GM23338 (cell line): ENCODE measurements around the gene REEP6. TPM values are rescaled to one million over a fixed set of nuclear protein-coding genes. Genes with fewer than 3 reads are reported as not detected.

Source experiments
- ATAC-seq: fragments of 200-7000 bp; cut with Tn5 transposase; 3 replicates; pipeline ENCODE4 v1.9.1; 2020
- DNase-seq: peaks from one replicate; pipeline ENCODE4 v3.0.0-alpha.2; 2015; ENCODE audit warnings: low spot score
- H2AFZ ChIP-seq: fragments of 200-600 bp; sonication (generic); 2 replicates; pipeline ENCODE4 v1.8.0; 2016; ENCODE audit warnings: antibody characterized with exemption, mild to moderate bottlenecking, moderate library complexity
- H3F3A ChIP-seq: fragments of 200-600 bp; sonication (generic); replicated peaks from 2 replicates; pipeline ENCODE4 v1.8.0; 2017; ENCODE audit warnings: antibody characterized with exemption, mixed run types, low read depth
- H3K27ac ChIP-seq: fragments of 200-600 bp; sonication (generic); 2 replicates; pipeline ENCODE4 v1.6.1; 2016; ENCODE audit warnings: low read depth
- H3K27me3 ChIP-seq: fragments of 200-600 bp; sonication (generic); 2 replicates; pipeline ENCODE4 v1.8.0; 2016; ENCODE audit warnings: mild to moderate bottlenecking, mixed run types, moderate library complexity; ENCODE audit not compliant: insufficient read depth
- H3K36me3 ChIP-seq: fragments of 200-600 bp; sonication (generic); 2 replicates; pipeline ENCODE4 v1.8.0; 2016; ENCODE audit warnings: mild to moderate bottlenecking; ENCODE audit not compliant: insufficient read depth
- H3K4me1 ChIP-seq: fragments of 200-600 bp; sonication (generic); 2 replicates; pipeline ENCODE4 v1.8.0; 2016; ENCODE audit warnings: mild to moderate bottlenecking, moderate library complexity; ENCODE audit not compliant: insufficient read depth
- H3K4me2 ChIP-seq: fragments of 200-600 bp; sonication (generic); 2 replicates; pipeline ENCODE4 v1.7.1; 2017; ENCODE audit warnings: mixed run types
- H3K4me3 ChIP-seq: fragments of 200-600 bp; sonication (generic); 2 replicates; pipeline ENCODE4 v1.6.1; 2016; ENCODE audit warnings: mixed run types
- H3K79me2 ChIP-seq: fragments of 200-600 bp; sonication (generic); replicated peaks from 2 replicates; pipeline ENCODE4 v1.8.0; 2017; ENCODE audit warnings: mild to moderate bottlenecking; ENCODE audit not compliant: insufficient read depth
- H3K9me2 ChIP-seq: fragments of 200-600 bp; sonication (generic); 2 replicates; pipeline ENCODE4 v1.8.0; 2017; ENCODE audit not compliant: insufficient read depth
- H4K20me1 ChIP-seq: fragments of 200-600 bp; sonication (generic); replicated peaks from 2 replicates; pipeline ENCODE4 v1.8.0; 2017; ENCODE audit warnings: mild to moderate bottlenecking; ENCODE audit not compliant: insufficient read depth
- H3K27ac Mint-ChIP-seq: 2 replicates; pipeline ENCODE4 v1.8.0; 2020; ENCODE audit warnings: inconsistent platforms, mild to moderate bottlenecking, moderate library complexity, mixed read lengths
- H3K27me3 Mint-ChIP-seq: 3 replicates; pipeline ENCODE4 v1.8.0; 2022; ENCODE audit warnings: low read depth, mild to moderate bottlenecking, moderate library complexity, mixed read lengths, inconsistent platforms; ENCODE audit not compliant: insufficient read depth, poor library complexity
- H3K36me3 Mint-ChIP-seq: 3 replicates; pipeline ENCODE4 v1.8.0; 2021; ENCODE audit warnings: low read depth, mild to moderate bottlenecking, inconsistent platforms, moderate library complexity, mixed read lengths
- H3K4me1 Mint-ChIP-seq: 3 replicates; pipeline ENCODE4 v1.8.0; 2020; ENCODE audit warnings: mild to moderate bottlenecking, inconsistent platforms, mixed read lengths
- H3K4me3 Mint-ChIP-seq: 3 replicates; pipeline ENCODE4 v1.8.0; 2021; ENCODE audit warnings: moderate library complexity, mild to moderate bottlenecking, inconsistent platforms, mixed read lengths
- H3K9me3 Mint-ChIP-seq: 3 replicates; pipeline ENCODE4 v1.8.0; 2020; ENCODE audit warnings: moderate library complexity, mild to moderate bottlenecking, inconsistent platforms, mixed read lengths
- CREB1 ChIP-seq: fragments of 250-450 bp; sonication (Bioruptor Pico); IDR thresholded peaks from 2 replicates; pipeline ENCODE4 v1.5.0; 2020; ENCODE audit warnings: low read depth, mild to moderate bottlenecking, moderate library complexity
- CTCF ChIP-seq, 2 experiments: fragments of 200-600 bp in 1 of 2; sonication (generic) in 1 of 2; conservative IDR thresholded peaks; 2 replicates each; pipeline versions ENCODE4 v1.5.1 to v1.6.1; 2016 to 2017; ENCODE audit warnings: antibody characterized with exemption in 2 of 2, low read depth in 2 of 2, mild to moderate bottlenecking in 2 of 2, moderate library complexity in 1 of 2
- ETS1 ChIP-seq: IDR thresholded peaks from 2 replicates; pipeline ENCODE4 v1.6.1; 2016; ENCODE audit warnings: antibody characterized with exemption
- EZH2 ChIP-seq: fragments of 200-600 bp; sonication (generic); IDR thresholded peaks from one replicate; pipeline ENCODE4 v1.8.0; 2017; ENCODE audit warnings: antibody characterized with exemption, mild to moderate bottlenecking, low read depth; ENCODE audit not compliant: unreplicated experiment
- EZH2phosphoT487 ChIP-seq: fragments of 200-600 bp; sonication (generic); IDR thresholded peaks from one replicate; pipeline ENCODE4 v1.8.1; 2018; ENCODE audit warnings: antibody characterized with exemption; ENCODE audit not compliant: unreplicated experiment
- JUNB ChIP-seq: IDR thresholded peaks from one replicate; pipeline ENCODE4 v1.6.1; 2016; ENCODE audit warnings: antibody characterized with exemption; ENCODE audit not compliant: unreplicated experiment
- NANOG ChIP-seq: IDR thresholded peaks from 2 replicates; pipeline ENCODE4 v1.6.1; 2016; ENCODE audit warnings: antibody characterized with exemption, borderline replicate concordance
- POLR2AphosphoS5 ChIP-seq: IDR thresholded peaks from 2 replicates; pipeline ENCODE4 v1.6.1; 2016; ENCODE audit warnings: antibody characterized with exemption, low read depth
- REST ChIP-seq: IDR thresholded peaks from one replicate; pipeline ENCODE4 v1.6.1; 2018; ENCODE audit warnings: antibody characterized with exemption; ENCODE audit not compliant: unreplicated experiment
- STAT1 ChIP-seq: IDR thresholded peaks from one replicate; pipeline ENCODE4 v1.6.1; 2016; ENCODE audit warnings: antibody characterized with exemption; ENCODE audit not compliant: unreplicated experiment
- ZNF114 ChIP-seq: fragments of 250-450 bp; sonication (Bioruptor Pico); IDR thresholded peaks from 2 replicates; pipeline ENCODE4 v1.5.0; 2020; ENCODE audit warnings: mild to moderate bottlenecking, moderate library complexity
- ZNF331 ChIP-seq: fragments of 250-450 bp; sonication (Bioruptor Pico); IDR thresholded peaks from 2 replicates; pipeline ENCODE4 v1.5.0; 2020; ENCODE audit warnings: low read depth, mild to moderate bottlenecking, moderate library complexity
- ZNF462 ChIP-seq: fragments of 250-450 bp; sonication (Bioruptor Pico); IDR thresholded peaks from 2 replicates; pipeline ENCODE4 v1.5.0; 2020; ENCODE audit warnings: mild to moderate bottlenecking, moderate library complexity
- polyA plus RNA-seq: library from polyadenylated mRNA; unstranded; fragments of >200 nt; fragmentation: Nextera tagmentation; extraction: Ambion mirVana; gene quantifications from 2 replicates; pipeline ENCODE4 v1.2.1, GENCODE V29; 2016
- total RNA-seq: library from RNA; depleted of rRNA; stranded (reverse); fragments of >200 nt; shearing (Covaris generic); gene quantifications from 2 replicates; pipeline ENCODE4 v1.2.3, GENCODE V29; 2014

Gene REEP6
- total and polyA plus RNA-seq, 2 experiments from 2014 or later, result 15.2 to 20.0 TPM

GRCh38 chr19:1489463-1490310, 1.3 kb upstream of the REEP6 start:
- no peaks in the 10 kb centered on the region for H3K79me2 ChIP-seq
- no peak overlapping the region for H3K27ac ChIP-seq
- peak overlapping the region; percentile 98 for H2AFZ ChIP-seq
- Mint-ChIP-seq H3K27me3 (peaks cover 19% of the 10 kb centered on the region), H3K4me1 (peaks cover 6% of the 10 kb centered on the region), H3K27ac (no peak overlapping the region), H3K36me3 (no peaks in the 10 kb centered on the region), H3K4me3 (peak overlapping the region; percentile 88), H3K9me3 (no peaks in the 10 kb centered on the region)
- no peaks in the 10 kb centered on the region for H4K20me1 ChIP-seq
- no peak for DNase-seq
- TF ChIP-seq EZH2, result no peak
- TF ChIP-seq JUNB, result no peak
- TF ChIP-seq REST, result no peak
- TF ChIP-seq NANOG, result no peak
- peak; percentile 28; the same call in 1 of the 2 replicates for TF ChIP-seq ETS1
- TF ChIP-seq ZNF462, result no peak
- TF ChIP-seq EZH2phosphoT487, result no peak
- no peak for TF ChIP-seq ZNF114 (CRISPR knock-in tag)
- TF ChIP-seq CREB1, result no peak
- no peak for TF ChIP-seq STAT1
- TF ChIP-seq ZNF331 (CRISPR knock-in tag), result no peak
- no peak for TF ChIP-seq CTCF (conservative IDR thresholded peaks at IDR 0.05; ENCODE audit: low read depth in 2 of 2)
- peak; percentile 62; the same call in 1 of the 2 replicates for TF ChIP-seq POLR2AphosphoS5
- H3K9me2 ChIP-seq, result no peaks in the 10 kb centered on the region
- peaks cover 14% of the 10 kb centered on the region for H3K27me3 ChIP-seq
- no peaks in the 10 kb centered on the region for H3F3A ChIP-seq
- no peaks in the 10 kb centered on the region for H3K36me3 ChIP-seq
- peak; percentile 7 for ATAC-seq
- peak overlapping the region; percentile 97 for H3K4me2 ChIP-seq
- H3K4me1 ChIP-seq, result 0 out of 2 replicates have a peak, but pooled peaks cover 4% of the 10 kb centered on the region
- peak overlapping the region; percentile 92 for H3K4me3 ChIP-seq
